ENCODE results near the gene MYO5C.

MYO5C gene

DNA sequence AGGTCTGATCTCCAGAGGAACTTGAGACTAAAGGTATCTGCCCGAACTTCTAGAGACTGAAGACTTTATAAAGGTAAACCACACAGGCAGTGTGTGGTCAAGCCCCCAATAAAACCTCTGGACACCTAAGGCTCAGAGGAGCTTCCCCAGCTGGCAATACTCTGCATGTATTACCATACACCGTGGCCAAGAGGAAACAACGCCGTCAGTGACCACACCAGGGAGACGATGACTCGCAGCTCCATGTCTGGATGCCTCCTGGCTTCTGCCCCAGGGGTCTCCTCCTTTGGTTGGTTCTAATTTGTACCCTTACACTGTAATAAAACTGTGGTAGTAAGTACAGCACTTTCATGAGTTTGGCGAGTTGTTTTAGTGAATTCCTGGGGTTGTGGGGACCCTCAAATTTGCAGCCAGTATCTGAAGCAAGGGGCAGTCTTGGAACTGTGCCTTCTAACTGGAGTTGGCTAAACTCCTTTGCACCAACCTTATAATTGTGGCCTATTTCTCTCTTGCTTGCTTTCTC lies 150.9 kb downstream of the MYO5C start:
- DNase-seq = no peak

DNA sequence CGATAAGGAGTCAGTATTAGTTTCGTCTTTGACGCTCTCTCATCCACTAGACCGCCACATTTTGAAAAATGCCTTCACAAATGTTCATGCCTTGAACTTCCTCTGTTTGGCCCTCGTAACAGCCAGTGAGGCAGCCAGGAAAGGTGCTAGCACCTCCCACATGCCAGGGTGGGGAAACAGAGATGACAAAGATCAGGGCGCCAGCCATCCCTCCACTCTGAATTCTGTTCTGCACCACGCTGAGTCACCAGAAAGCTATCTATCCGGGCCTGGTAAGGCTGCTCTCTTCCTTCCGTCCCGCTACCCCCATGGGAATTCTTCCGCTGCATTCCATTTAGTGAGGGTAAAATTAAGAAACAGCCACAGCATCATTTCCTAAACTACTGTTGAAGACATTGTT lies 151.7 kb downstream of the MYO5C start:
- DNase-seq = no peak

Data from CD4-positive, alpha-beta T cell treated with Interleukin-6 for 4 hours (primary cell).